H1 (cell line): ENCODE data around the gene IL1R1.

Source experiments
- ATF2 ChIP-seq: IDR thresholded peaks from 2 replicates; pipeline ENCODE4 v1.6.1; 2012; ENCODE audit warnings: low read length, inconsistent platforms
- CHD1 ChIP-seq: IDR thresholded peaks from 2 replicates; pipeline ENCODE4 v1.6.1; 2012; ENCODE audit warnings: low read depth, low read length, improper control_type of control experiment
- CTCF ChIP-seq, 3 experiments: IDR thresholded peaks; 1 replicate in 2 of 3; 2 replicates in 1 of 3; pipeline versions ENCODE4 v1.5.1 to v1.6.1; 2011; ENCODE audit warnings: low read length in 3 of 3, mild to moderate bottlenecking in 3 of 3, inconsistent platforms in 2 of 3, low read depth in 1 of 3, moderate library complexity in 1 of 3; ENCODE audit not compliant: insufficient read depth in 1 of 3; ENCODE audit errors: control extremely low read depth in 1 of 3
- HDAC2 ChIP-seq, 2 experiments: fragments of 300-600 bp in 1 of 2; sonication (generic) in 1 of 2; IDR thresholded peaks; 2 replicates each; pipeline ENCODE4 v1.6.1; 2011 to 2012; ENCODE audit warnings: low read depth in 2 of 2, low read length in 2 of 2, mild to moderate bottlenecking in 2 of 2, moderate library complexity in 2 of 2, borderline replicate concordance in 1 of 2, inconsistent platforms in 1 of 2
- JUN ChIP-seq: IDR thresholded peaks from 2 replicates; pipeline ENCODE4 v1.6.1; 2011; ENCODE audit warnings: low read depth, mild to moderate bottlenecking, improper control_type of control experiment, low read length
- POLR2A ChIP-seq, 2 experiments: IDR thresholded peaks; 1 replicate in 1 of 2; 2 replicates in 1 of 2; pipeline ENCODE4 v1.6.1; 2011; ENCODE audit warnings: low read depth in 2 of 2, low read length in 2 of 2, mild to moderate bottlenecking in 2 of 2; ENCODE audit errors: control extremely low read depth in 1 of 2
- POLR2AphosphoS5 ChIP-seq: IDR thresholded peaks from 2 replicates; pipeline ENCODE4 v1.6.1; 2011; ENCODE audit warnings: low read depth, low read length
- SUZ12 ChIP-seq: fragments of 200-600 bp; sonication (generic); IDR thresholded peaks from 2 replicates; pipeline ENCODE4 v1.6.1; 2012; ENCODE audit warnings: mild to moderate bottlenecking, inconsistent platforms, low read length, moderate library complexity, mixed read lengths
- TAF1 ChIP-seq: IDR thresholded peaks from 2 replicates; pipeline ENCODE4 v1.6.1; 2011; ENCODE audit warnings: mild to moderate bottlenecking, low read depth, low read length
- TF ChIP-seq, protein P1 (sequence below): IDR thresholded peaks from 2 replicates; pipeline ENCODE4 v1.6.1; 2012; ENCODE audit warnings: inconsistent platforms

DNA sequence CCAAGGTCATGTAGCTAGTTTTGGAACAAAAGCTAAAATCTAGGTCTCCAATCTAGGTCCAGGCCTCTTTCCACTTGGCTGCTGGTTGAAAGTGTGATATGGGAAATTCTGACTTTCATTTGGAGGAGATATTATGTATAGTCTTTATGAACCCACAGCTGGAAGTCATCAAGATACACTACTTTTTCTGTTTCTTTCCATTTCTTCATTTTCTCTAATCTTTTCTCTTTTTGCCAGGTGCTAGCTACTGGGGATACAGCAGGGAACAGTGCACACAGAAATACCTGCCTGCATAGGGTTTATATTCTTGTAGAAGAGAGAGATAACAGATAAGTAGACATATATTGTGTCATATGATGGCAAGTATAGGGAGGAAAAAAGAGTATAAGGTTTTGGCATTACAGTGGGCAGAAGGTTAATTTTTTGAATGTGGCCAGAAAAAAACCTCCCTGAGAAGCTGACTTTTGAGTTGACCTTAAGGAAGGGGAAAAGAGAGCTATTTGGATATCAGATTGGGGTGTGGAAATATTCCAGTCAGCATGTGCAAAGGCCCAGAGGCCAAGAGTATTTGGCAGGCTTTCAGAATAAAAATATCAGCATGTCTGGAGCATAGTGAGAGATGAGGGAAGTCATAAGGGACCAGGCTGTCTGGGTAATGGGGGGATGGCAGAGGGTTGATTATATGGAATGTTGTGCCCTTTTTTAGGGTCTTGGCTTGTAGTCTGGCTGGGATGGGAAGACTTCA lies 15.6 kb downstream of the IL1R1 start:
- TF ChIP-seq POLR2AphosphoS5 = no peak
- no peak for TF ChIP-seq CTCF (IDR thresholded peaks at IDR 0.05; ENCODE audit: control extremely low read depth in 1 of 3, insufficient read depth in 1 of 3, low read depth in 1 of 3, low read length in 3 of 3)
- TF ChIP-seq ATF2 = no peak
- TF ChIP-seq TAF1 = no peak
- TF ChIP-seq HDAC2 (IDR thresholded peaks at IDR 0.05; ENCODE audit: borderline replicate concordance in 1 of 2, low read depth in 2 of 2, low read length in 2 of 2) = no peak
- no peak for TF ChIP-seq CHD1
- no peak for TF ChIP-seq JUN
- TF ChIP-seq POLR2A (IDR thresholded peaks at IDR 0.05; ENCODE audit: control extremely low read depth in 1 of 2, low read depth in 2 of 2, low read length in 2 of 2) = no peak
- TF ChIP-seq SUZ12 = no peak
- TF ChIP-seq, protein P1, sequence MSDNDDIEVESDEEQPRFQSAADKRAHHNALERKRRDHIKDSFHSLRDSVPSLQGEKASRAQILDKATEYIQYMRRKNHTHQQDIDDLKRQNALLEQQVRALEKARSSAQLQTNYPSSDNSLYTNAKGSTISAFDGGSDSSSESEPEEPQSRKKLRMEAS = no peak
